Activated CD4-positive, alpha-beta memory T cell treated with anti-CD3 and anti-CD28 coated beads for 36 hours (primary cell): ENCODE results near the gene CCDC187. TPM values are rescaled to one million over a fixed set of nuclear protein-coding genes. Genes with fewer than 3 reads are reported as not detected.

Experiments
- CTCF ChIA-PET: fragments of 350-600 bp; sonication (Branson Sonifier 250); formaldehyde crosslinking; loops from one replicate; lab custom pipeline; 2021; ENCODE audit warnings: antibody characterized with exemption, inconsistent platforms; lab: Charles Lee
- POLR2A ChIA-PET: fragments of 350-600 bp; sonication (Branson Sonifier 250); formaldehyde crosslinking; loops from one replicate; lab custom pipeline; 2021; ENCODE audit warnings: antibody characterized with exemption; lab: Charles Lee
- DNase-seq: peaks from one replicate; pipeline ENCODE4 v3.0.0-alpha.2; 2020
- H3K27ac Mint-ChIP-seq: one replicate; pipeline ENCODE4 v1.8.0; 2021; ENCODE audit warnings: mixed read lengths
- H3K27me3 Mint-ChIP-seq: one replicate; pipeline ENCODE4 v1.8.0; 2021; ENCODE audit warnings: mixed read lengths
- H3K36me3 Mint-ChIP-seq: one replicate; pipeline ENCODE4 v1.8.0; 2021; ENCODE audit warnings: mixed read lengths
- H3K4me1 Mint-ChIP-seq: one replicate; pipeline ENCODE4 v1.8.0; 2021; ENCODE audit warnings: low read depth, mixed read lengths
- H3K4me3 Mint-ChIP-seq: one replicate; pipeline ENCODE4 v1.8.0; 2021; ENCODE audit warnings: mild to moderate bottlenecking, mixed read lengths
- H3K9me3 Mint-ChIP-seq: one replicate; pipeline ENCODE4 v1.8.0; 2021; ENCODE audit warnings: mixed read lengths
- intact Hi-C: fragments of 100-400 bp; cut with micrococcal nuclease; formaldehyde crosslinking; loops from one replicate; pipeline ENCODE4 v1.15.1; 2023
- total RNA-seq, 2 experiments: library from RNA; stranded (reverse); gene quantifications; one replicate each; pipeline ENCODE4 v1.2.3, GENCODE V29; 2021

Gene CCDC187
- total RNA-seq, 2 experiments from 2014 or later = not detected

DNA sequence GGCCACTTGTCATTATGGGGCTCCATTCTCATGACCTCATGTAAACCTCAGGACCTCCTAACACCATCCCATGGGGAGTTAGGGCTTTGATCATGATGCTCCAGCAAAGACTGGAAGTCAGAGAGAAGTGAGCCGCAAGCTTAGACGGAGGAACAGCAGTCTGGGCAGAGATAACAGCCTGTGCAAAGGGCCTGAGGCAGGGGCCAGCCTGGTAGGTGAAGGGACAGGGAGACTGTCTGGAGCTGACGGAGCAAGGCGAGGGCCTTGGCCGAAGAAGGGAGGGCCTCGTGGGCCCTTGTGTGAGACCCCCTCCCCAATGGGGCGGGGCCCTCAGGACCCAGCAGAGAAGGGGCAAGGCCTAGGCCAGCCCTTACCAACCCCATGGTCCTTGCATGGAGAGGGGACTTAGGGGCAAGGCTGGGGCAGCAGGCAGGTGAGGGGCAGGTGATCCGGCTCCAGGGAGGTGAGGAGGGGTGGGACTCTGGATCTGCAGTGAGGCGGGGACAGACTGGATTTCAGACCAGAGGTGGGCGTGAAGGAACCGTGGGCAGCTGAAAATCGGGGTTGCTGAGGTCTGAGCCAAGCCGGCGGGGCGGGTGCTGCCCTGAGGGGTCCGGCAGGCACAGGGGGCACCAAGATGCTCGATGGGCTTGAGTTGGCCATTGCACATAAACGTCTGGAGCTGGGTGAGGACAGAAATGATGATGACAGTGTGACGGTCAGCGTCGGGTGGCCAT is 40.8 kb upstream of the CCDC187 start:
- no peak overlapping the region for H3K4me3 Mint-ChIP-seq
- ChIA-PET CTCF (no interaction called here), POLR2A (no interaction called here)
- no peaks in the 10 kb centered on the region for H3K9me3 Mint-ChIP-seq
- no peaks in the 10 kb centered on the region for H3K36me3 Mint-ChIP-seq
- no peaks in the 10 kb centered on the region for H3K27me3 Mint-ChIP-seq
- no peaks in the 10 kb centered on the region for H3K4me1 Mint-ChIP-seq
- H3K27ac Mint-ChIP-seq = no peak overlapping the region
- DNase-seq = no peak
- intact Hi-C loops = no loop called here

DNA sequence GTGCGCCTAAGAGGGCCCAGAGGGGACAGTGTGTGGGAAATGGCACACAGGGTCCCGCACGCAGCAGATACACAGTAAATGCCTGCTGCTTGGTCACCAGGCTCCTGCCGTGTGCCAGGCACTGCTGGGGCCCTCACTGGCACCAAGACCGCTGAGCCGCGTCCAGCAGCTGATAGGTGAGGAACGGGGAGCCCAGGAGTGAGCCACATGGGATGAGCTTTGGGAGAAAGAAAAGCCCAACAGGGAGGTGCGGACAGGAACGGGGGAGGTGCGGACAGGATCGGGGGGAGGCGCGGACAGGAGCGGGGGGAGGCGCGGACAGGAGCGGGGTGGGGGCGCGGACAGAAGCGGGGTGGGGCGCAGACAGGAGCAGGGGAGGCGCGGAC is 40.0 kb upstream of the CCDC187 start:
- no peaks in the 10 kb centered on the region for H3K36me3 Mint-ChIP-seq
- ChIA-PET POLR2A (no interaction called here), CTCF (no interaction called here)
- no peaks in the 10 kb centered on the region for H3K9me3 Mint-ChIP-seq
- intact Hi-C loops = no loop called here
- H3K27me3 Mint-ChIP-seq = no peaks in the 10 kb centered on the region
- no peak for DNase-seq
- H3K4me1 Mint-ChIP-seq = no peaks in the 10 kb centered on the region
- no peak overlapping the region for H3K4me3 Mint-ChIP-seq
- no peak overlapping the region for H3K27ac Mint-ChIP-seq

DNA sequence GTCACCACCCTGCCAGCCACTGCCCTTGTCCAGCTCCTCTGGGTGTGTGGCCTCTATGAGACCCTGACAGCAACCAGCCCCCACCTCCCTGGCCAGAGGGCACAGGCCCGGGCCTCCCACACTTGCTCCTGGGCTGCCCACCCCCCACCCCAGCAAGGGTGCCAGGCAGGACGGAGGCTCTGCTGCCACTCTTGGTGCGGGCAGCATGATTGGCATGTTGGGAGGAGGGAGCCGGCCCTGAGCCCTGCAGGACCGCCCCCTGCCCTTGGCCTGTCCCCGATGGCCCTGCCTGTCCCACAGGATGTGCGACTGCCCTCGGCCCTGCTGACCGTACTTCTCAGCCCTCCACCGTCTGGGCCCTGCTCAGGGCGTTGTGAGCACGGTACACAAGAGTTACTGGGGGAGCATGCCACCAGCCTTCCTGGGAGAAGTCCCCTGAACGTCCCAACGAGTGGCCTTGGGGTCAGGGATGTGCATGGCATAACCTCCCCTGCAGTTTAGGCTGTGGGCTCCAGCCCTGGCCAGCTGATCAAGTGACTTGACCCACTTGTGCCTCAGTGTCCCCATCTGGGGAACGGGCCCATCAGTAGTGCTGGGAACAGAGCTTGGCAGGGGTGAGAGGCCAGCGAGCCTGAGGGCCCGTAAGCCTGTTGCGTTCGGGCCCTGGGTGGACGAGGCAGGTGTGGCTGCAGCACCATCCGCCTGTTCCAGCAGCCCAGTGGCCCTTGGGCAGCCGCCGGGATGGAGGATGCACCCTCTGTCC is 39.4 kb upstream of the CCDC187 start:
- ChIA-PET CTCF (no interaction called here), POLR2A (no interaction called here)
- Mint-ChIP-seq H3K27me3 (no peaks in the 10 kb centered on the region), H3K27ac (no peak overlapping the region), H3K4me1 (no peaks in the 10 kb centered on the region), H3K9me3 (no peaks in the 10 kb centered on the region), H3K36me3 (no peaks in the 10 kb centered on the region), H3K4me3 (no peak overlapping the region)
- no peak for DNase-seq
- intact Hi-C loops = no loop called here

DNA sequence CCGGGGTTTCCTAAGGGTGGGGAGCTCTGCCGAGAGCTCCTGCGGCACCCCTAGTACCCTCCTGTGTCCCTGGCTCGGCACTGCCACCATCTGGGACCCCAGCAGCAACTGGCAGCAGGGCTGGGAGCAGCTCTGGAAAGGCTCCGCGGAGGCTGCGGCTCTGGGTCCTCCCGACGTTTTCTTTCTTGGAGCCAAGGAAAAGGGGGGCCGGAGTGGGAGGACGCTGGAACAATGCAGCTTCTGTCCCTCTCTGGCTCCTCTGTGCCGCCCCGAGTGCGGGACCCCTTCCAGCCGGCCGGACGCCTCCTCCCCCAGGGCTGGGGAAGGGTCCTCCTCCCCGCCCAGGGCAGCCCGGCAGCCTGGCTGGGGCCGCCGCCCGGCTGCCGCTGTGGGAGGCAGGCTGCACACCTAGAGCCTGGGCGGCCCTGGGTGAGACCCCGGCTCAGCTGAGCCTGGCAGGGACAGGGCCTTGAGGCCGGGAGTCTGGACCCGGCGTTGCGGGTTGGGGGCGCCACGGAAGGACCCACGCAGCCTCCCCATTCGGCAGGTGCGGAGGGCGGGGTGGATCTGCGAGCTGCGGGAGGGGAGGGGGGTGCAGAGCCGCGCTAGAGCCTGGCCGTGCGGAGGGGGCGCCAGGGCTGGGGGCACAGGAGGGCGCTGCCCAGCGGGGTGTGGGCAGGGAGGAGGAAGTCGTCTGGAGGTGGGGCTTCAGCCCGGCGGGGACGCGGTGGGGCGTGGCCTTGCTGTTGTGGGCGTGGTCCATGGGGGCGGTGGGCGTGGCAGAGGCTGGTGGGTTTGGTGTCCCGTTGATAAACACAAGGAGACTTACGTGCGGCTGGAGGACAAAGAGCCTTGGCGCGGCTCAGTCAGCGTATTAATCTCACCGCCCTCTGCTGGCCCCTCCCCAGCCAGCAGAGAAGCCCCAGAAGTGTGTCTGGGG is 38.6 kb upstream of the CCDC187 start:
- DNase-seq = peak; percentile 74
- ChIA-PET POLR2A (no interaction called here), CTCF (no interaction called here)
- Mint-ChIP-seq H3K27ac (no peak overlapping the region), H3K36me3 (no peaks in the 10 kb centered on the region), H3K4me1 (no peaks in the 10 kb centered on the region), H3K4me3 (no peak overlapping the region), H3K27me3 (no peaks in the 10 kb centered on the region), H3K9me3 (no peaks in the 10 kb centered on the region)
- intact Hi-C loops = no loop called here

DNA sequence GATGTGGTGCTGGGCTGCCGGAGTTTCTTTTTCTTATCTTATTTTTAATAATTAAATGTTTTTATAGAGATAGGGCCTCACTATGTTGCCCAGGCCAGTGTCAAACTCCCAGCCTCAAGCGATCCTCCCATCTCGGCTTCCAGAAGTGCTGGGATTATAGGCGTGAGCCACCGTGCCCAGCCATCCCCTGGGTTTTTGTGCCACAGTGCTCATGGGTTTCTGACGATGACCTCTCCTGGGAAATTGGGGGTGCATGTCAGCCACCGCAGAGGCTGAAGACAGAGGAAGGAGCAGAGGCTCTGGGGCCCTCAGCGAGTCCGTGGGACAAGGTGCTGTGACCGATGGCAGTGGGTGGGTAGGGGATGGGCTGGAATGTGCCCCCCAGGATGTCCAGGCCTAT is 37.9 kb upstream of the CCDC187 start:
- H3K4me1 Mint-ChIP-seq = no peaks in the 10 kb centered on the region
- no peaks in the 10 kb centered on the region for H3K9me3 Mint-ChIP-seq
- H3K4me3 Mint-ChIP-seq = no peak overlapping the region
- no peaks in the 10 kb centered on the region for H3K36me3 Mint-ChIP-seq
- POLR2A ChIA-PET = no interaction called here
- H3K27me3 Mint-ChIP-seq = no peaks in the 10 kb centered on the region
- intact Hi-C loops = no loop called here
- no peak overlapping the region for H3K27ac Mint-ChIP-seq
- DNase-seq = no peak
- CTCF ChIA-PET = no interaction called here

DNA sequence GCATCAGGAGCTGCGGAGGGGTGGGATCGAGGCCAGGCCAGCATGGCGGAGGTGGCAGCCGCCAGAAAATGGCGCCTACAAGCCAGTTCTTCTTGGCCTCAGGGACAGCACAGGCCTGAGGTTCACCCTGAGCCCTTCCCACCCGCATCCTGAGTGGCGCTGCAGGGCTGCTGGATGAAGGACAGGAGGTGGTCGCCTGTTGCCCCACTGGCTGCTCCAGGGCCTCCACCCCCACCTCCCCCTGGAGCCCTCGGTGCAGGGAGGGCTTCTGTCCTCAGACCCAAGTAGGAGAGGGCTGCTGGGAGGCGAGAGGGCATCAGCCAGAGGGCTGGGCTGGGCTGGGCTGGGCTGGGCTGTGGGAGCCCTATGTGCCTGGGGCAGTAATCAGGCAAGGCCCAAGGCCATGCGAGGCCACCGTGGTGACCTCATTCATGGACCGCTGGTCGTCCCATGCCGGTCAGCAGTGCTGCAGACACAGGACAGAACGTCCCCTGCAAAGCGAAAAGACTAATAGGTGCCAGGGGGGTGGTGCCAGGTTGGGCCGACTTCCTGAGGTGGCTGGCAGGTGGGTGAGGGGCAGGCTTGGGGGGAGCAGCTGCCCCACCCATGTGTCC is 37.3 kb upstream of the CCDC187 start:
- intact Hi-C loops = no loop called here
- CTCF ChIA-PET = no interaction called here
- Mint-ChIP-seq H3K27ac (no peak overlapping the region), H3K4me1 (no peaks in the 10 kb centered on the region), H3K4me3 (no peak overlapping the region), H3K27me3 (no peaks in the 10 kb centered on the region), H3K36me3 (no peaks in the 10 kb centered on the region), H3K9me3 (no peaks in the 10 kb centered on the region)
- no peak for DNase-seq
- POLR2A ChIA-PET = no interaction called here

DNA sequence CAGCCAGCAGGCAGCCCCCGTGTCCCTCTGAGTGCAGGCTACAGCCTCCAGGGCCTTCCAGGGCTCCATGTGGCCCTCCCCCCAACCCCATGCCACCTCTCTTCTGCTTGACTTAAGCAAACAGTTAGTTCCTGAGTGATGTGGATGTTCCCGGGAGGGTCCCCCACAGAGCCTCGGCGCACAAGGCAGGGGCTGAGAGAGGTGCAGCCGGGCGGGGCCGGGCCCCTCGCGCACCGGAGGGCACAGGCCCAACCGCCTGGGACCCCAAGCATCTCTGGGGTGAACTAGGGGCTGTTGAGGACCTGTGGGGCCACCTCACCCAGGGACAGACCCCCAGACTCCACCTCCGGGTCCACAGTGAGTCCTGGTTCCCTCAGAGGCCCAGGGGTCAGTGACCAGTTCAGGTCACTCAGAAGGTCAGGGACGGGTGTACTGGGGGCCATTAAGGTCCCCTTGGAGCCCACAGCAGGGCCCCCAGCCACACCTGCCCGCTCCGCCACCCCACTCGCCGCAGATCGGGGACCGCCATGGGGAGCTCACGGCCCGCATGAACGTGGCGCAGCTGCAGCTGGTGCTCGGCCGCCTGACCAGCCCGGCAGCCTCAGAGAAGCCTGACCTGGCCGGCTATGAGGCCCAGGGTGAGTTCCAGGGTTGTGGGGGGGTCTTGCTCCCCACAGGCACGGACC is 36.6 kb upstream of the CCDC187 start:
- DNase-seq = no peak
- intact Hi-C loops = no loop called here
- POLR2A ChIA-PET = no interaction called here
- H3K27ac Mint-ChIP-seq = no peak overlapping the region
- no peaks in the 10 kb centered on the region for H3K36me3 Mint-ChIP-seq
- no peaks in the 10 kb centered on the region for H3K9me3 Mint-ChIP-seq
- H3K27me3 Mint-ChIP-seq = no peaks in the 10 kb centered on the region
- H3K4me1 Mint-ChIP-seq = no peaks in the 10 kb centered on the region
- CTCF ChIA-PET = no interaction called here
- H3K4me3 Mint-ChIP-seq = no peak overlapping the region

DNA sequence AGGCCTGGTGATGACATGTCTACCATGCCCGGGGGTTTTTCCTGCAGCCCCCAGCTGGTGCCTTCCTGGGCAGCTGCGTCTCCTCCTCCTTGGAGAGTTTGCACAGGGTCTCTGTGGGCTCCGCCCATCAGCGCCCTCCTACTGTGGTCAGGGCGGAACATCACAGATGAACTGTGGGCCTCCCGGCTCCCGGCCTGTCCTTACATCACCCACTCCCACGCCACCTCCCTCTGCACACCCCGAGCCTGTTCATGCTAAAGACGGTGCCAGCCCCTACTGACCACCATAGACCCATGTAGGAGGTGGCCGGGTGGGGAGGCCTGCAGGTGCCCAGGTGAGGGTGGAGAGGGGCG is 36.0 kb upstream of the CCDC187 start:
- no peak overlapping the region for H3K4me3 Mint-ChIP-seq
- H3K4me1 Mint-ChIP-seq = no peaks in the 10 kb centered on the region
- H3K36me3 Mint-ChIP-seq = no peaks in the 10 kb centered on the region
- no peak overlapping the region for H3K27ac Mint-ChIP-seq
- ChIA-PET POLR2A (no interaction called here), CTCF (no interaction called here)
- no peaks in the 10 kb centered on the region for H3K9me3 Mint-ChIP-seq
- DNase-seq = no peak
- no peaks in the 10 kb centered on the region for H3K27me3 Mint-ChIP-seq
- intact Hi-C loops = no loop called here

DNA sequence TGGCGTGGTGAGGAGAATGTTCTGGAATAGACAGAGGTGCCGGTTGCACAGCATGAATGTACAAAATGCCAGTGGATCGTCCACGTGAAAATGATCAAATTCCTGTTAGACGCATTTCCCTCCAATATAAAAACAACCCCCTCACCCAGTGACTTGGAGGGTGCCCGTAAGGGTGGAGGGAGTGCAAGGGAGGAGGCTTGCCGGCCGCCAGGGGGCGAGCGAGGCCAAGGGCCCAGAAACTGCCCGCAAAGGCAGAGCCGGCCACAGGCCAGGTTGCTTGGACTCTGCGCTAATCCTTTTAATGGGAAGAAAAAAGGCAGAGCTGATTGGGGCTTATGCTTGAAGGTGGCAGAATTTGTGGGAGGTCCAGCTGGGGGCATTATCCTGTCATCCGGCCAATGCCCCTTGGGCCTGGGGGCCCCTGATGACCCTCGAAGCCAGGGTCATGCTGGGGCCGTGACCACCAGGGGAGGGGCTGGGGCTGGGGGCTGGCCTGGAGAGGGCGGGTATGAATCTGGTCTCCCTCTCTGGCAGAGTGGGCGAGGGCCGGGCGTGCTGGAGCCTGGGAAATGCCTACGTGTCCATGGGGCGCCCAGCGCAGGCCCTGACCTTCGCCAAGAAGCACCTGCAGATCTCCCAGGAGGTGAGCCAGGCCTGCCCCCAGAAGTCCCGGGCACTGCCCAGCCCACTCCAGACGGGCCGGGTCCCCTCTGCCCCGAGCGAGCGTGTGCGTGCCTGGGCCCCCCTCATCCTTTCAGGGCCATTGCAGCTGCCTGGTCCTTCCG is 35.5 kb upstream of the CCDC187 start:
- DNase-seq = peak; percentile 43
- no peaks in the 10 kb centered on the region for H3K36me3 Mint-ChIP-seq
- ChIA-PET CTCF (no interaction called here), POLR2A (no interaction called here)
- no peaks in the 10 kb centered on the region for H3K9me3 Mint-ChIP-seq
- no peaks in the 10 kb centered on the region for H3K4me1 Mint-ChIP-seq
- H3K4me3 Mint-ChIP-seq = no peak overlapping the region
- no peaks in the 10 kb centered on the region for H3K27me3 Mint-ChIP-seq
- intact Hi-C loops = no loop called here
- no peak overlapping the region for H3K27ac Mint-ChIP-seq

DNA sequence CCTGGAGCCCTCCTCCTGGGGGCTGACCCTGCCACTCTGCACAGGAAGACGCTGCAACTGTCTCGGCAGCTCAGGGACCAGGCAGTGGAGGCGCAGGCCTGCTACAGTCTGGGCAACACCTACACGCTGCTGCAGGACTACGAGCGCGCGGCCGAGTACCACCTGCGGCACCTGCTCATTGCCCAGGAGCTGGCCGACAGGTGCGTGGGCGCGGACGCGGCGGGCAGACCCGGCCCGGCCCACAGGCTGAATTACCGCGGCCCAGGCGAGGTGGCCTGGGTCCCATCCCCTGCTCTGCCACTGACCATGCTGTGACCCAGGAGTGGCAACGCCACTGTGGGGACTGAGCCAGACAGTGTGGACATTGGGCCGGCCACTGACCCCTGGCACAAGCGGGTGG is 34.6 kb upstream of the CCDC187 start:
- POLR2A ChIA-PET = no interaction called here
- H3K36me3 Mint-ChIP-seq = no peaks in the 10 kb centered on the region
- H3K27me3 Mint-ChIP-seq = no peaks in the 10 kb centered on the region
- H3K27ac Mint-ChIP-seq = no peak overlapping the region
- intact Hi-C loops = no loop called here
- no peak for DNase-seq
- H3K4me1 Mint-ChIP-seq = no peaks in the 10 kb centered on the region
- CTCF ChIA-PET = interaction anchor here (0.8 kb wide), 1 partner anchor 25 kb away, joined by 4 read pairs; the partner anchor contains the start of gene DNLZ
- no peak overlapping the region for H3K4me3 Mint-ChIP-seq
- no peaks in the 10 kb centered on the region for H3K9me3 Mint-ChIP-seq
